Mucosa of descending colon (tissue), 3 donors: Measurements from ENCODE around the gene FHDC1. TPM values are rescaled to one million over a fixed set of nuclear protein-coding genes. Genes with fewer than 3 reads are reported as not detected.

ENCODE experiments used
- ATAC-seq: fragments of 200-7000 bp; cut with Tn5 transposase; one replicate; pipeline ENCODE4 v1.9.1; 2020; ENCODE audit warnings: mild to moderate bottlenecking, moderate library complexity
- DNase-seq, 3 donors: peaks; one replicate each; pipeline ENCODE4 v3.0.0-alpha.2; 2020
- H3K36me3 ChIP-seq: fragments of 200-600 bp; one replicate; pipeline ENCODE4 v1.8.0; 2021; ENCODE audit warnings: low read depth, mild to moderate bottlenecking
- H3K4me1 ChIP-seq: fragments of 200-600 bp; one replicate; pipeline ENCODE4 v1.8.0; 2021; ENCODE audit warnings: low read depth, mild to moderate bottlenecking
- H3K4me3 ChIP-seq: fragments of 200-600 bp; one replicate; pipeline ENCODE4 v1.8.0; 2021; ENCODE audit warnings: mild to moderate bottlenecking
- H3K9me3 ChIP-seq: fragments of 200-600 bp; one replicate; pipeline ENCODE4 v1.8.0; 2021; ENCODE audit warnings: mild to moderate bottlenecking
- CTCF ChIP-seq: fragments of 200-600 bp; IDR thresholded peaks from one replicate; pipeline ENCODE4 v1.8.0; 2022; ENCODE audit warnings: antibody characterized with exemption, mild to moderate bottlenecking
- intact Hi-C, 2 donors: fragments of 100-400 bp; cut with DNase I in 1 of 2; cut with micrococcal nuclease in 1 of 2; formaldehyde crosslinking; loops; one replicate each; pipeline versions ENCODE4 v1.11.0 to v1.11.1; 2022; cut with DNase I, micrococcal nuclease
- total RNA-seq, 3 donors: library from RNA; stranded (reverse); fragmentation: NEBNext Ultra II Directional in 2 of 3; extraction: Animal tissue kit (Norgen Biotek cat#: 25700) in 2 of 3; gene quantifications; one replicate each; pipeline versions ENCODE4 v1.2.1 to v1.2.4, GENCODE V29; 2021 to 2023
- donor health status: DM: no; HTN: no; CAD: no; lungs with moderate emphysema.
- donor health status: DM: no; HTN: no; CAD: no.
- donor health status: DM: no; HTN: yes; CAD: no.

Gene FHDC1
- total RNA-seq, 3 donors from 2014 or later, result 8.8 to 16.1 (median 14.1) TPM

- no peak for ATAC-seq
- no peaks in the 10 kb centered on the region for H3K4me1 ChIP-seq
- H3K36me3 ChIP-seq, result no peaks in the 10 kb centered on the region
- DNase-seq, result no peak
- intact Hi-C loops, result no loop called here
- H3K9me3 ChIP-seq, result no peaks in the 10 kb centered on the region
- no peak overlapping the region for H3K4me3 ChIP-seq
- TF ChIP-seq CTCF, result no peak
These were observed 40.2 kb downstream of the FHDC1 start for GRCh38 chr4:152976212-152976761.

GRCh38 chr4:152979731-152980330 lies 43.7 kb downstream of the FHDC1 start:
- no peaks in the 10 kb centered on the region for H3K36me3 ChIP-seq
- TF ChIP-seq CTCF, result no peak
- ATAC-seq, result no peak
- H3K4me1 ChIP-seq, result no peaks in the 10 kb centered on the region
- no peak for DNase-seq
- no peaks in the 10 kb centered on the region for H3K9me3 ChIP-seq
- H3K4me3 ChIP-seq, result no peak overlapping the region
- intact Hi-C loops, result no loop called here

GRCh38 chr4:152981278-152981677 lies 45.2 kb downstream of the FHDC1 start:
- Histone ChIP-seq H3K9me3 (no peaks in the 10 kb centered on the region), H3K36me3 (no peaks in the 10 kb centered on the region), H3K4me3 (no peak overlapping the region), H3K4me1 (no peaks in the 10 kb centered on the region)
- TF ChIP-seq CTCF, result no peak
- intact Hi-C loops, result no loop called here
- no peak for DNase-seq
- no peak for ATAC-seq

GRCh38 chr4:152981842-152982241 lies 45.7 kb downstream of the FHDC1 start:
- TF ChIP-seq CTCF, result no peak
- Histone ChIP-seq H3K4me1 (no peaks in the 10 kb centered on the region), H3K9me3 (no peaks in the 10 kb centered on the region), H3K36me3 (no peaks in the 10 kb centered on the region), H3K4me3 (no peak overlapping the region)
- peak; percentile 41 for ATAC-seq
- DNase-seq, result no peak
- intact Hi-C loops, result no loop called here

GRCh38 chr4:152983221-152983620 lies 47.1 kb downstream of the FHDC1 start:
- no peak for TF ChIP-seq CTCF
- Histone ChIP-seq H3K36me3 (no peaks in the 10 kb centered on the region), H3K4me3 (no peak overlapping the region), H3K4me1 (no peaks in the 10 kb centered on the region), H3K9me3 (no peaks in the 10 kb centered on the region)
- ATAC-seq (no peak), DNase-seq (no peak)
- intact Hi-C loops, result no loop called here
